ENCODE data around the gene SPOPL.
"Not testable (repeated sequence)": the region's sequence is repeated elsewhere in the genome, so short reads cannot be mapped to it uniquely, and the experiment has no call there.

SPOPL gene

DNA sequence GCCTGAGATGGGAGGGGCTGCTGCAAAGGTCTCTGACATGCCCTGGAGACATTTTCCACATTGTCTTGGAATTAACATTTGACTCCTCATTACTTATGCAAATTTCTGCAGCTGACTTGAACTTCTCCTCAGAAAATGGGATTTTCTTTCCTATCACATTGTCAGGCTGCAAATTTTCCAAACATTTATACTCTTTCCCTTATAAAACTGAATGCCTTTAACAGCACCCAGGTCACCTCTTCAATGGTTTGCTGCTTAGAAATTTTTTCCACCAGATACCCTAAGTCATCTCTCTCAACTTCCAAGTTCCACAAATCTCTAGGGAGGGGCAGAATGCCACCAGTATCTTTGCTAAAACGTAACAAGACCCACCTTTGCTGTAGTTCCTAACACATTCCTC, 22.8 kb downstream of the SPOPL start:
- DNase-seq: not testable (repeated sequence)

DNA sequence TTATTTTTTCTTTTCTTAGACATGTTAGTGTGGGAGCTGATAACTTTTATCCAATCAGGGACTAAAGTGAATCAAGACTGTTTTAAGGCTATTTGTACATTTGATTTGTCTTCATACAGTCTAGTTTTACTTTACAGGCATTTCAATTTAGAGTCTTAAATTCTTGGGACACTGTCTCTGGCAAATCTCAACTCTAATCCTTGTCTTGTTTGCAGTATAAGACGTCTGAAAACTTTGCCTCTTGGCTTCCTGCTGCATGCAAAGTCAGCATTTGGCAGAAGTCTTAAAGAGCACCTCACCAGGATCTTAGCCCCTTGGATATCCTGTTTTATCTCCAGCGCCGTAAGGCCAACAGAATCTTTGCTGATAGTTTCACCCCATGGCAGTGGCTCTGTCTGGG, 30.3 kb downstream of the SPOPL start:
- DNase-seq: no peak

DNA sequence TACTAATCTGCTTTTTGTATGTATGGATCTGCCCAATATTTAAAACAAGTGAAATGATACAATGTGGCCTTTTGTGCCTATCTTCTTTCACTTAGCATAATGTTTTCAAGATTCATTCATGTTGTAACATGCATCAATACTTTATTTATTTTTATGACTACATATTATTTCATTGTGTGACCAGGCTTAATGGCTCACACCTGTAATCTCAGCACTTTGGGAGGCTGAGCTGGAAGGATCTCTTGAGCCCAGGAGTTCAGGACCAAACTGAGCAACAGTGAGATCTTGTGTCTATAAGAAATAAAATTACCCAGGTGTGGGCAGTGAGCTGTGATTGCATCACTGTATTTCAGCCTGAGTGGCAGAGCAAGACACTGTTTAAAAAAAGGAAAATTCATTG, 33.2 kb downstream of the SPOPL start:
- DNase-seq: no peak

DNA sequence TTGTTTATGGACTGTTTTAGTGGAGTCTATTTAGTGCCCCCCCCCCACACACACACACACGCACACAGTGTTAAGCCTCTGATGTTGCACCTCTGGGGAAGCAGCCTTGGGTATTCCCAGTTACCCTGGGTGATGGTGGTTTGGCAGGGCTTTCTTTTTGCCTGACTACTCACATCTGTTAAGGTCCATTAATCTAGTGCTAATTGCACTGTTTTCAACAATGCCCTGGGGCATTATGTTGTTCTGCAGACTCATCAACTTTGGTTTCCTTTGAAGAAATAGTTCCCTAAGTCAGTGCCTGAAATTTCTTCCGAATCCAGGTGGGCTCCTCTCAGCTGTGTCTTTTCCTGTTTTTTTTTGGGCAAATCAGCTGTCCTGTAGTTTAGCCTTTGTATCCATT, 34.7 kb downstream of the SPOPL start:
- DNase-seq: no peak

DNA sequence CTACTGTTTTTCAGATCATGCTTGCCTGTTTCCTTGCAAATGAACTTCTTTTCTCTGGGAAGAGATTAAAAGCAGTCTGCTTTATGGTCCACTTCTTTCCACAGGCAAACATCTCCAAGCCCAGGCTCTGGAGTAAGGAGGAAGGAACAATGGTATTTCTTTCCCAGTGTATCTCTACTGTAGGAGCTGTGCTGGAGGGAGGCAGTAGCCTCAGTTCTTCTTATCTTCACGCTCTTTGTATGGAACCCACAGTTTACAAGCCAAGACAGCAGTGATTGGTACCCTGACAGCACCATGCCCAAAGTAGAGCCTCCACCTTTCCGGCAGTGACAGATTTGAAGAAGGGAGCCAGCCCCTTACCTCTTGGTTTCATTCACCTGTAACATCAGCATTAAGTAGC, 35.2 kb downstream of the SPOPL start:
- no peak for DNase-seq

DNA sequence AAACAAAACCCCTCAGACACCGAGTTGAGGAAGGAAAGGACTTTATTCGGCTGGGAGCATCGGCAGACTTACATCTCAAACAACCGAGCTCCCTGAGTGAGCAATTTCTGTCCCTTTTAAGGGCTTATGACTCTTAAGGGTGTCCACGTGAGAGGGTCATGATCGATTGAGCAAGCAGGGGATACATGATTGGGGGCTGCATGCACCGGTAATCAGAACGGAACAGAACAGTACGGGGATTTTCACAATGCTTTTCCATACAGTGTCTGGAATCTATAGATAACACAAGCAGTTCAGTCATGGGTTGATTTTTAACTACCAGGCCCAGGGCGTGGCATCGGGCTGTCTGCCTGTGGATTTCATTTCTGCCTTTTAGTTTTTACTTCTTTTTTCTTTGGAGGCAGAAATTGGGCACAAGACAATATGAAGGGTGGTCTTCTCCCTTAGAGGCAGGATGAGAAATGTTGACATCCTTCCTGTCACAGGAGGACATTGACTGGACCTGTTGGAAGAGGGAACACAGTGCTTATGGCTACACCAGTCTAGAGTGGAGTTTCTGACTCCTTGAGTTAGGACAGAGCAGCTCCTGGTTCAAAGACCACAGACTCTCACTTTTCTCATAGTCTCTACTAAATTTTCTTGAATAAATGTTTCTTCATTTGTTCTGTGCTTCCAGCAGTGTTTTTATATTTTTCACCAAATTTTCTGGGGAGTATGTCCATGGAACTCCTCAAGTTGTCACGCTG, 35.8 kb downstream of the SPOPL start:
- no peak for DNase-seq

DNA sequence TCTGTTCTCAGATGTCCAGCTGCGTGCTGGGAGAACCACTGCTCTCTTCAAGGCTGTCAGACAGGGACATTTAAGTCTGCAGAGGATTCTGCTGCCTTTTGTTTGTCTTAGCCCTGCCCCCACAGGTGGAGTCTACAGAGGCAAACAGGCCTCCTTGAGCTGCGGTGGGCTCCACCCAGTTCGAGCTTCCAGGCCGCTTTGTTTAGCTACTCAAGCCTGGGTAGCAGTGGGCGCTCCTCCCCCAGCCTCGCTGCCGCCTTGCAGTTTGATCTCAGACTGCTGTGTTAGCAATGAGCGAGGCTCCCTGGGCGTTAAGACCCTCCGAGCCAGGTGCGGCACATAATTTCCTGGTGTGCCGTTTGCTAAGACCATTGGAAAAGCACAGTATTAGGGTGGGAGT, 42.6 kb downstream of the SPOPL start:
- not testable (repeated sequence) for DNase-seq

DNA sequence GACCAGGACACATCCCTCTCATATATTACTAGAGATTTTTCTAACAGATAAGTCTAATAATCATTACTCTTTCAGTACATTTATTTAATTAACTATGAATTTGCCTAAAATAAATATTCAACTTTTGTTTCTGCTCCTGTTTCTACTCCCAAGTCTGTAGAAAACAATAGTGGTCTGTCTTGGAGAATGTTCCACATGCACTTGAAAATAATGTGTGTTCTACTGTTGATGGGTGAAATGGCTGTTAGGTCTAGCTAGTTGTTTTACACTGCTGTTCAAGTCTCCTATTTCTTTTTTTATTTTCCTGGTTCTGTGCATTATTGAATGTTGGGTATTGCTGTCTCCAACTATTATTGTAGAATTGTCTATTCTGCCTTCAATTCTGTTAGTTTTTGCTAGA, 47.2 kb downstream of the SPOPL start:
- DNase-seq: no peak

DNA sequence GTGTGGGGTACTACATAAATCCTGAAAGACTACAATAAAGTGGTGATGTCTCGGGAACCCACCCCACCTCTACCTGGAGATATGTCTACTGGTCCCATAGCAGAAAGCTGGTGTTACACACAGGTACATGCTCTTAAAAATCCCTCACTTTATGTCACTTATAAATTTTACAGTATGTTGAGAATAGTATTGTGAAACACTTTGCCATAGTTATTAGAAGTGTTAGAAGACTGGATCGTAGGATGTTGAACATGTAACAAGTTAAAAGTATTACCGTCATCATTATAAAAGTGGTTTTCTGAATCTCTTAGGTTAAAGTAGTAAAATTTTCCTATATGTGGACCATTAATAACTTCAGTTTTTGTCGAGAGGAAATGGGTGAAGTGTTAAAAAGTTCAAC, 48.6 kb downstream of the SPOPL start:
- no peak for DNase-seq

DNA sequence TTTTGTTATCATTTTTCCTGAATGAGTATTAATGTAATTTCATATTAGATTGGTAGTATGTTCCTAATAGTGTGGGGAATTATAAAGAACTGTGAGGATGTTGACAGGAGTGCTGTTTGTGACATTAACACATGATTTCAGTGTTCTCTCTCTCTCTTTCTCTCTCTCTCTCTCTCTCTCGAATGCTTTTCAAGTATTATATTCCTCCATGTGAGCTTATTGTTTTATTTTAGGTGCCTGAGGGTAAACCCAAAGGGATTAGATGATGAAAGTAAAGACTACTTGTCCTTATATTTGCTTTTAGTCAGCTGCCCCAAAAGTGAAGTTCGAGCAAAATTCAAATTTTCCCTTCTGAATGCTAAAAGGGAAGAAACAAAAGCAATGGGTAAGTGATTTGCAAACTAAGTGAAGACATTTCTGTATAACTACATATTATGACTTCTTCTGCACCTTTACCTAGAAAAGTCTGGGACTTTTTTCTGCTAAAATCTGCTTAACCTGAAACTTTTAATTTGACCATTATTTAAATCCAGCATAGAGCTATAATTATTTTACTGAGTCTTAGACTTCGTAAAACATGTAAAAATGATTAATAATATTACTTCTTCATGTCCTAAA, 49.2 kb downstream of the SPOPL start:
- no peak for DNase-seq

DNA sequence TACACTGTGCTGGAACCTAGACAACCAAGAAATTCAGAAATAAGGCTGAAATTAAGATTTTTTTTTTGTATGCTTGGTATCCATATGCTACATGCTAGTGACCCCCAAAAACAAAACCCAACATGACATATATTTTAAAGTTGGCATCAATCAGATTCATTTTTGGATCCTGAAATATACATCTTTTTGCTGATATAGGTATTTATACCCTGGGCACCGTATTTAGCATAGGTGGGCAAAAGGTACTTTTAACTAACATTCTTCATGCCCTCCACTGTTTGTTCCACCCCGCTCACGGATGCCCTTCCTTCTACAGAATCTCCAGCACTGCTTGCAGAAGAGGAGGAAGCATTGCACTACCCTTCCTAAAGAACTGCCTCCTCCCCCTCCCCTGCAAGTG, 52.6 kb downstream of the SPOPL start:
- DNase-seq: no peak

DNA sequence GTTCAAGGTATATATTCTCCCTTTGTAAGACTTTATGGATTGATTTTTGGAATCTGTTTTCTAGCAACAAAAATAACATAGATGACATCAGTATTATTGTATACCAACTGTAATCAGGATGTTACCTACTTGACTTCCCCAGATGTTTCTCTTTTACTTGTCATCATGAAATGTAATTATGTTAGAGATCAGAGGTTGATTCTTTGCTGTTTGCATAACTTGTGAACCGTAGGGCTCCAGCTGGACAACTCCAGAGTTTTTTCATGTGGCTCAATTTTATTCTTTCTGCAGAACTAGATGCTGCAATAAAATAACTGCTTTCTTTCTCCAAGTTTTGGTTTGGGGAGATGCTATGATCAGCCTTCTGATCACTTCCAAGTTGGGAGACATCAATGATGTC, 58.1 kb downstream of the SPOPL start:
- DNase-seq: no peak

DNA sequence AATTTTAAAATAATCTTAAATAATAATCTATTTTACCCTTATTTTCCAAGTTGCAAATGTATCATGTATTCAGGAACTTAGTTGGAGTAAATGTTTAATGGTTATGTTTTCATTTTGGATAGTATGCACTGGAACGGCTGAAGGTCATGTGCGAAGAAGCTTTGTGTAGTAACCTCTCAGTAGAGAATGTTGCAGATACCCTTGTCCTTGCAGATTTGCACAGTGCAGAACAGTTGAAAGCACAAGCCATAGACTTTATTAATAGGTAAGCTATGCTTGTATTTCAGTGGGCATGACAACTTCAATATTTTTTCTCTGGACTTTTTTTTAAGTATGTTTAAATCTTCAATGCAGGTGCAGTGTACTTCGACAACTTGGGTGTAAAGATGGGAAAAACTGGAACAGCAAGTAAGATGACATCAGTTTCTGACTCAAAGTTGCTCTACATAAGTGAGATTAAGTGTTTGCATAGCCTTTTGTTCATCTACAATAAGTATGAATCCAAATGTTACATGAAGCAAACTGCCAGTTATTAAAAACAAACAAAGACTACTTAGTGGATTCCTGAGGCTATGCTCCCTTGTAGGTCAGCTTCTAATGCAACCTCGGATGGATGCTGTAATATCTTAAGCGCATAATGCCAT, 63.1 kb downstream of the SPOPL start:
- DNase-seq: no peak

DNA sequence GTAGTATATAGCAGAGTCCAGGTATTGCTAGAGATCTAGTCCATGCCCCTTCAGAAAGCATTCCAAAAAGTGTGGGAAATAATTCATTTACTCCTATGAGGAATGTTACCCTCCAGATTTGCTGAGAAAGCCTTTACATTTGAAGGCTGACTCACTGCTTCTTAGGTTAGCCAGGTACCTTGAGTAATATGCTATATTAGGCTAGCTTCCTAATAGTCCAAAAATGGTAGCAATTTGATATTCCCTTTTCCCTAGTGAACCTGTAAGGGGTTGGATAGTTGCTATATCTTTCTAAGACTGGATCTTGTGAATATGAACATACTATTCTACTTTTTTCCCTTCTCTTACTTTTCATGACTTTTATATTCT, 63.6 kb downstream of the SPOPL start:
- no peak for DNase-seq

DNA sequence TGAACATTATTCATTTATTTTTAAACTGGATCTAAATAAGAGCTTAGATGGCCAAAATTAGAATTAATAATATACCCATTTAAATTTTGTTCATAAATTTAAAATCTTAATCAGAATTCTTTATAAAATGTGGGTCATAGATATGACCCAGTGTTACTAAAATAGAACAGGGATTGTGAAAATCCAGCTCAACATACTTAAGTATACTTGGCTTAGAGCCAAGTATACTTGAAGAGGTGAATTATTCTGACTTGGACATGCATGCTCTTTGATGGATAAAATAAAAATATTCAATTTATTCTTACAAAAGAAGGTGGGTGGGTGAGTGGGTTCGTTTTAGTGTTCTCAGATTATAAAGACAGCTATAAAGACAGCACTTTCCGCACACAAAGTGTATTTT, 70.7 kb downstream of the SPOPL start:
- no peak for DNase-seq

DNA sequence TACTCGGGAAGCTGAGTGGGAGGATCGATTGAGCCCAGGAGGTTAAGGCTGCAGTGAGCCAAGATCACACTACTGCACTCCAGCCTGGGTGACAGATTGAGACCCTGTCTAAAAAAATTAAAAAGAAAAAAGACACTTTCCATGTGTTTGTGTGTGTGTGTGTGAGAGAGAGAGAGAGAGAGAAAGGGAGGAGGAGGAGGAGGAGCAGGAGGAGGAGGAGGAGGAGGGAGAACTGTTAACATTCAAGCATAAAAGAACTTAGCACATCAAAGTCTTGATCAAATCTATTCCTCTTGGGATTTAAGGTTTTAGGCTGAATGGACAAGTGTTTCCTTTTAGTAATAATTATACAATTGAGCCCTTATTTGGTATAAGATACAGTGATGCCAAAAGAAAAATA, 75.5 kb downstream of the SPOPL start:
- DNase-seq: no peak

DNA sequence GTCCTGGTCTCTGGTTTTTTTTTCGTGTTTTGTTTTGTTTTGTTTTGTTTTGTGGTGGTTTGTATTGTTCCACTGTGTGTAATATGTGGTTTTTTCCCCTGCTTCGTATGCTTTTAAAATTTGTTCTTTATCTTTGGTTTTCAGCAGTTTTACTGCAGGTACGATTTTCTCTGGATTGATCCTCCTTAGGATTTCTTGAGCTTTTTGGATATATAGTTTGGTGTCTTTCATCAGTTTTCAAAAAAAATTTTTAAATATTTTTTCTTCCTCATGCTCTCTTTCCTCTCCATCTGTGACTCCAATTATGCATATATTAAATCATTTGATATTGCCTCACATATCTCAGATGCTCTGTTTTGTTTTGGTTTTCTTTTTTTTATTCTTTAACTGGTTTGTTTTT, 78.0 kb downstream of the SPOPL start:
- DNase-seq: no peak

DNA sequence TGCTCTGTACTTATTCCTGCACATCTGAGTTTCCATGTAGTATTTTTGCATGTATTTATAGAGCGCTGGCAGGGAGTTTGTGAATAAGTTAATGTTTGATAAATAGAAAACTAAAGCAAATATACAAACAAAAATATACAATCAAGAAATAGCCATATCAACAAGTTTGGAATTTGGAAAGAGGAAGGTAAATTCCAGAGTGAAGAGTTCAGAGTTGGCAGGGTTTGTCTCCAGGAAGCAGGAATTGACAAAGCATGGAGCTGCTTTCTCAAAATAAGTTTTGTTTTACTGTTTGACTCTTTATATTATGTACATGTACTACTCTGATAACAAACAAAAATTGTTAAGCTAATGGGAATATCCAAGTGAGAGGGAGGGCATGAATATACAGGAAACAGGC, 80.3 kb downstream of the SPOPL start:
- no peak for DNase-seq

DNA sequence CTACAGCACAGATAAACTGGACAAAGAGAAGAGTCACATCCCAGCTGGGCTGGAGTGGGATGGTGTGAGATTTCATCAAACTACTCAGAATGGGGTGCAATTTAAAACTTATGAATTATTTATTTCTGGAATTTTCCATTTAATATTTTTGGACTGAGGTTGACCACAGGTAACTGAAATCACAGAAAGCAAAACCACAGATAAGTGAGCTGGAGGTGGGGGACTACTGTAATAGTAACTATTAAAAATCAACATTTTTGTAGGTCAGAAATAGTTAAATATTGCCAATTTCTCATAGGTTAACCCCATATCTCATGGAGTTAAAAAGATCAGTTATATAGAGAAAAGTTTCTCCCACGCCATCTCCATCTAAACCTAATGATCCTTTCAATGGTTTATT, 88.1 kb downstream of the SPOPL start:
- no peak for DNase-seq

DNA sequence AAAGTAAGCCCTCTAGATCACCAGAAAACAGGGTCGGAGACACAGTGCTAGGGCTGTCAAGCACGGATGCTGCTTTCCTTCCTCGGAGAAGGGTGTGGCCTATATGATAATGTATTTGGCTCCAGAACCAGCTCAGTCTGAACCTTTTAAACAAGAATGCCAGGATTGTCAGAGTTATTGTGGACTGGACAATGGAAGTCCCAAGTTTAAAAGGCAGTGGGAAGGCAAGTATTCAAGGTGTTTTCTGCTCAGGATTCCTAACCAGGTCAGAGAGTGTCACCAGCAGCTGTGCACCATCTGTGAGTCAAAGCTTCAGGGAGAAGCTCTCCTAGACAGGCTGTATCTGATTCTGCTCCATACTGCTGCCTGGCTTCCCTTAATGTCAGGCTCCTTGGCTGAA, 94.8 kb downstream of the SPOPL start:
- DNase-seq: no peak

DNA sequence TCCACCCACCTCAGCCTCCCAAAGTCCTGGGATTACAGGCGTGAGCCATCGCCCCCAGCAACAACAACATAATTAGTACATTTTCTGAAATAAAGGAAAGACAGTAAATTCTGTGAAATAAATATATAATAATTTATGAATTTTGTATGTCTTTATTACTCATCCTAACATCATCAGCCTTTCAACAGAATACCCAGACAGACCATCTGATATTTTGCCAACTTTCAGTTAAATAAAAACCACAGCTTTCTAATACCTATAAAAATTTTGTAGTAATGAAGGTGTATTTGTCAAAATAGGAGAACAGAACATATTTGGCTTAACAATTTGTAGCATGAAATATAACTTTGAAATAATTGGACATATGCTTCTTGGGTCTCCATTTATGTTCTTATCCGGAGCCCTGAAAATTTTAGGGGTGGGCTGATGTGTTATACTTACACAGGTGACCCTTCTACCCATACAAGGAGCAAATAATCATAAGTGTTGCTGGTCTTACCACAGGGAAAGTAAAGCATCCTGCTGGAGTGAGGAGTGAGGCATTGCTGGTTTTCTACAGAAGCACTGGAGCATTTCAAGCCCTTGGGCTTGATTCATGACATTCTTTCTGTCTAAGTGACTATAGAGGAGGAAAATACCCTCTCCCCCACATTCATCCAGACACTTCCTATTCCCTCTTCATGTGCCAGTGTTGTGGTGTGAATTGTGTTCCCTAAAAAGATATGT, 99.3 kb downstream of the SPOPL start:
- DNase-seq: no peak

DNA sequence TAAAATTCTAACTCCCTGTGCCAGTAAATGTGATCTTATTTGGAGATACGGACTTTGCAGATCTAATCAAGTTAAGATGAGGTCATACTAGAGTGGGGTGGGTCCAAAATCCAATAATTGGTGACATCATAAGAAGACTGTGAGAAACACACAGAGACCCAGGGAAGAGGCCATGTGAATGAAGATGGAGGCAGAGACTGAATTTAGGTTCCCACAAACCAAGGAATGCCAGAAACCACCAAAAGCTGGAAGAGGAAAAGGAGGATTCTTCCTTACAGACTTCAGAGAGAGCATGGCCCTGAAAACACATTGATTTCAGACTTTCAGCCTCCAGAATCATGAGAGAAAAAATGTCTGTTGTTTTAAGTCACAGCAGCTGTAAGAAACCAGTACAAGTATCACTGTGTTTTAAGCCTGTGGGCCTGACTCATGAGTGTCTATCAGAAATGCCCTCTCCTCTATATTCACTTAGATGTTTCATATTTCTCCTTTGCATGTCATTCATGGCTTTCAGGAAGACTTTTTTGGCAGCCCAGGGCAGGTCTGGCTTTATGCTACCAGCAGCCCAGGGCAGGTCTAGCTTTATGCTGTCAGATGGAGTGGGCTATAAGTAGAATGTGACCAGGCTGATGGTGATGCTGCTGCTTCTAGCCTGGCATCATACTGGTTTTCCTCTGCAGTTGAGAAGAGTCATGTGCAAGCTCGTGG, 100.0 kb downstream of the SPOPL start:
- no peak for DNase-seq

DNA sequence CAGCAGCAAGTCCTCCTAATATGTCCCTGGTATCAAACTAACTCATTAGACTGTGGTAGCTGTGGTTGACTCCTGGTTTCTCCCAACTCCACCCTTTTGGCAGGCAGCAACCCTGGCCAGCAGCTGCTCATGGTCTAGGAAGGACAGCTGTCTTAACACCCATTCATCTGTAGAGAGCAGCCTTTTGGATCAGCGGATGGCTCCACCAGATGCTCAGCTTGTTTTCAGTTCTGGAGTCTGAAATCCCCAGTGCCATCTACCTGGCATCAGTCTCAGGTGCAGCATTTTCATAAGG, 100.5 kb downstream of the SPOPL start:
- no peak for DNase-seq

DNA sequence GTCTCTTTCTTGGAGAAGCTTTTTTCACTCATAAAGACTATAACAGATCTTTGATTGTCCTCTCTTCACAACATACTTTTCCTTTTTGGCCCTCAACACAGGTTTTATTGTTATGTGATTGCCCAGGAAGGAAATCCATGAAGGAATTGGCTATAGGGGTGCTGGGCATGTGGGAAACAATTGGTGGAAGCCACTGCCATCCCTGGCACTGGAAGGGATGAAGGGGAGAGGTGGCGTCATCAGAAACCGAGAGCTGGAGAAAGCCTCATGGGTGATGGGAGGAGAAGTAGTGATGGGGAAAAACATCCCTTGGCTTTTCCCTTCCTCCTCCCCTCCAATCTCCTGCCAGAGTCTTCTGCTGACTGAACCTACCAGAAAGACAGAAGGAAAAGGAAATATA, 106.2 kb downstream of the SPOPL start:
- no peak for DNase-seq
